CD4-positive, alpha-beta T cell treated with Interleukin-4 for 1 hour (primary cell): ENCODE results near the gene SPINK14.

ENCODE experiments used
- DNase-seq, 2 donors: peaks; one replicate each; pipeline ENCODE4 v3.0.0-alpha.2; 2020 to 2022

Gene SPINK14, protein sequence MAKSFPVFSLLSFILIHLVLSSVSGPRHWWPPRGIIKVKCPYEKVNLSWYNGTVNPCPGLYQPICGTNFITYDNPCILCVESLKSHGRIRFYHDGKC

DNA sequence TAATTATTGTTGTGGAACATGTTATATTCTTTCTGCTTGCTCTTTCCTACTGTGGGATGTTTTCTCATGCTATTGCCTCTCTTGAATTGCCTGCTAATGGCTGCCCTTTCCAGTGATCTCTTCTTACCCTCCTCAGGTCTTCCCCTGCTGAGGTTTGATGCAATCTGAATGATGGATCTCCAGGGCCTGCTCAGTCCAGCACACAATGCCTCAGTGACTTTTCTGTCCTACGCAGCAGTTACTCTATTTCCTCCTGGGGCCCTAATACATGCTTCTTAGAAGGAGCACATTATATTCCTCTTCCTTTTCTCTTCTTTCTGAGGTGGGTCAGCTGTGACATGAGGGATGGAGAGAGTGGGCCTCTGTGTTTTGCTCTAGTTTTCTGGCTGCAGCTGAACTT lies at the start of gene SPINK14:
Gene SPINK14, plus strand, starts transcription at position 301 of the 400 bp plus-strand sequence. CDS start 1,187 bp downstream, outside the sequence.
- no peak for DNase-seq

DNA sequence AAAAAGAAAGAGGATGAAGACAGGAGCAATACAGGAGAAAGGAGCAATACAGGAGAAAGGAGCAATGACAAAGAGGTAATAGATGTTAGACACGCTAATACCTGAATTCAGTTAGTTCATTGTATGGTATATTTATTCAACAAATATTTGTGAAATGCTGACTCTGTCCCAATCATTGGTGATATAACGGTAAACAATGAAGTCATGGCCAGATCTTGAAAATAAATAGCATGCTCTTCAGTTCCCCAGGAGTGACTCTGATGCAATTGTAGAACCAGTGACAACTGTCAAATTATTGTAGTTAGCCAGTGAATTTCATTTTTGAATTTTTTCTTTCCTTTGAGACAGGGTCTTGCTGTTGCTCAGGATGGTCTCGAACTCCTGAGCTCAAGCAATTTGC lies 48.0 kb upstream of the SPINK14 start:
- DNase-seq, result no peak

DNA sequence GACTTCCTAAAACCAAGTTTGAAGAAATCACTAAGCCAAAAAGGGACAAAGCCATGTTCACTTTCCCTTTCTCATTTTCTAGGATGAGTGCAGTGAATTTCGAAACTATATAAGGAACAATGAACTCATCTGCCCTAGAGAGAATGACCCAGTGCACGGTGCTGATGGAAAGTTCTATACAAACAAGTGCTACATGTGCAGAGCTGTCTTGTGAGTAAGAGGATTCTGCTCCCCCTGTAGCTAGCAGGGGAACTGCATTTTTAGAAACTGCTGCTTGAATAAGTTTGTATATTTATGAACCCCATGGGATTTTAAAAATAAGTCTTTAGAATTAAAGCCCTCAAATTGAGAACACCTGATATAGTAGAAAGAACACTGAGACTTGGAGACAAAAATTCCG lies 42.7 kb upstream of the SPINK14 start:
- no peak for DNase-seq

DNA sequence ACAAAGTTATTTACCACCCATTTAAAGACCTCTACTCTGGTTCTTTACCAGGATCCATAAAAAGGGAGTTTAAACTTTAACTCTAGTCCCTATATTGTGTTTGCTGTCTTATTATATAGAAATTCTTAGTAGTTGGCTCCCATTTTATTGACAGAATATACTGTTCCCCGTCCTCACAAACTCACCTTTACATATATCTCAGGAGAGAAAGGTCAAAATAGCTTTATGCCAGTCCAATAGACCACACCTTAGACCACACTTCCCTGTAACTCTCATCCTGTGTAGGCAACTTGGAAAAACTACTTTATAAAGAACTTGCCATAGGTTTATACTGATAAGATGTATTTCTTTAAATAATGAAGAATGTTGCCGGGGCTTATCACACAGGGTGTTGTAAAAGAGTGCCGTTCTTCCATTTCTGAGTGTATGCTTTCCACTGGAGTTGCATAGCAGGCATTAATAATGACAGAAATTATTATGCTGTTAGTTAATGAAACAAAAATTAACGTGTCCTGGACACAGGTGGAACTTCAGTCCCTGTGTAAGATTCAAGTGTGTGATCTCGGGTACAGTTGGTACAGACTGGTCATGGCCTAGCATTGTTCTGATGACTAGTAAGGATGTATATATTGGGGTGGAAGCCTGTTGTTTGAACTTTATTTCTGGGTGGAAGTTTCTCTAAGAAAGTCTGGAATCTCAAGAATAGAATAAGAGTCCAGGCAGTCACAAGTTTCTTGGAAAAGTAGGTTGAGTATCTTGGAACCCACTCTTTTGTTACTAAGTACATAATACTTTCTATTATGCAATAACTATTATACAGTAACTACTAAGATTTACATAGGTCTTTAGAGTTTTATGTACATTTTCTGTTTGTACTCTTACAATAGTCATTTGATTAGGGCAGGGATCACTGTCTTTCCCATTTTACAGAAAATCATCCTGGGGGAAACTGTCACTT lies 33.0 kb upstream of the SPINK14 start:
- no peak for DNase-seq

DNA sequence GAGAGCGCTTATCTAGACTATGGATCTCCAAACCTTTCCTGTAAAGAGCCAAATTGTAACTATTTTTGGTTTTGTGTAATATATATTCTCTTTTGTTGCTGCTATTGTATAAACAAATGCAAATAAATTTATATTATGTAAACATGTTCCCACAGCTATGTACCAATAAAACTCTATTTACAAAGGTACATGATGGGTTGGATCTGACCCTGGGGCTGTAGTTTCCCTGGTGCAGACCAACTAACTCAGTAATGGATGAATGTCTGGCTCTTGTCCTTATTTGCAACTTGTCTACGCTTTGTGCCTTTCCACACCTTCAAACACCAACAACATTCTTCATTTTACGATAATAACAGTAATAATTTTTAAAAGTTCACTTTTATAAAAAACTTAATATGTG lies 27.5 kb upstream of the SPINK14 start:
- no peak for DNase-seq

DNA sequence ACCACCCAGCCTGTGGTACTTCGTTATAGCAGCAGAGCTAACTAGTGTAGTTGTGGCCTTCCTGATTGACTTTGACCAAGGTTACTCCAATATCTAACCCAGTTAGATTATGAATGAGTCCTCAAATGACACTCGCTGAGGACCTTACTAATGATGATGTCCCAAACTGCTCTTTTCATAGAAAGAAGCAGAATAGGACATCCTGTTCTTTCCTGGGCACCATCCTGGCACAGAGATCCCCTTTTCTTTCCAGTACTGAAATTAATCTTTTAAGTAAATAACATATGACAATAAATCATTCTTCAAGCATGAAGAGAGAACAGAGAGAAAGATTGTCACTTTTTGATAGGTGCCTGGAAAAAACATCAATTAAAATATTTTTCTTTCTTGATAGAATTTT lies 26.7 kb upstream of the SPINK14 start:
- DNase-seq, result no peak

DNA sequence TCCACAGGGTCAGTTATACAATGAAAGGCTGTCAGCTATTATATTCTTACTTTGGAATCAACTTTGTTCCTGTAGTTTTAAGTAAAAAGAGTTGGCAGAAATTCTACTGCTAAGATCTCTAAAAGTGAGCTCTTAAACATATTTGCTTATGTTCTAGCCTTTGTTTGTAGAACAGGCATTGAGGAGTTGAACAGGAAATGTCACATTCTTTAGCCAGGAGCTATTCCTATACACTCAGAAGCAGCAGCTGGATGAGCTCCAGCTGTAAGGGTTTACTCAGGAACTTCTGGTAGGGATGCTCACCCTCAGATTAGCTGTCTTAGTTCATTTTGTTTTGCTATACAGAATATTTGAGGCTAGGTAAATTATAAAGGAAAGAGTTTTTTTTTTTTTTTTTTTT lies 22.4 kb upstream of the SPINK14 start:
- no peak for DNase-seq

DNA sequence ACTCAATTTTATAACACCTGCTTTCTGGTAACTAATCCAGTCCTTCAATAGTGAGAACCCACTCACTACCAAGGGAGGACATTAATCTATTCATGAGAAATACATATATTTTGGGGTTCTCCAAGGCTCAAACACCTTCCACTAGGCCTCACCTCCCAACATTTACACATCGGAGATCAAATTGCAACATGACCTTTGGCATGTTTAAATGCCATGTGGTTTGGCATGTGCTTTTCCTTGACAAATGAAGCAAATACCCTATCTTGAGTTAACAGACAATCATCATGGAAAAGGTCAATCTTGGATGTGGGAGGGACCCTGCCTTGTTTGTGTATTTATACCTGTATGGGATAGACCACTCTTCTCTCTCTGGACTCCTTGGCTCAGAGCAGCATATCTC lies 21.9 kb upstream of the SPINK14 start:
- DNase-seq, result no peak

DNA sequence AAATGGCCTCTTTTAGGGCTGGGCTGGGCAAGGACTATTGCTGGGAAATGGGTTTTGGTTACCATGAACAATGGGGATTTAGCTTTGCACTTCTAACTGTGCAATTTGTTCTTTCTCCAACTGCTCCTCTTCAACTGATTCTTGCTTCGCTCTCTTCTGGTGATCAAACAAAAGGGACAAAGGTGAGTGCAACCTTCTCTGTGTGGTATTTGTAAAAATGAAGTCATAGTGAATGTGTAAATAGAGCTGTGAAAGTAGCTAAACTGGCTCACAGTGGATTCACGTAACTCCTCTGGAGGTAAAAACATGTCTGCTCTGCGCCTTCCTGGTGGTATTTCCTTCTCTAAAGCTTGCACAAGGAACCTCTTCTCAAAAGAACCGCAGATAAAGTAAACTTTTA lies 20.9 kb upstream of the SPINK14 start:
- DNase-seq, result no peak

DNA sequence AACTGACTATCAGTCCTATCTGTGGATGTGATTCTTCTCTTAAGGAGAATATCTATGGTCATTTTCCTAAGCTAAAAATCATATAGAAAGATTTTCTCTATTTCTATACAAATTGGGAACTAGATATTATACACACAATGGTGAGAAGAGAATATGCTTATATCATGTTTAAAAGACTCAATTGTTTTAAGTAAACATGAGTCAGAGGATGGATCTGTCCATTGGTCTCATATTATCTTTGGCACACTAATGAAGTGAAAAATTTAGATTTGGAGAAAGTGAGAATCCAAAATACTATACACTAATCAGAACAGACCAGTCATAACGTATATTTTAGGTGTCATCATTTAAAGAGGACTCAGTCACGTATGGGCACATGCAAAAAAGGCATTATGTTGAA lies 16.5 kb upstream of the SPINK14 start:
- DNase-seq, result no peak

DNA sequence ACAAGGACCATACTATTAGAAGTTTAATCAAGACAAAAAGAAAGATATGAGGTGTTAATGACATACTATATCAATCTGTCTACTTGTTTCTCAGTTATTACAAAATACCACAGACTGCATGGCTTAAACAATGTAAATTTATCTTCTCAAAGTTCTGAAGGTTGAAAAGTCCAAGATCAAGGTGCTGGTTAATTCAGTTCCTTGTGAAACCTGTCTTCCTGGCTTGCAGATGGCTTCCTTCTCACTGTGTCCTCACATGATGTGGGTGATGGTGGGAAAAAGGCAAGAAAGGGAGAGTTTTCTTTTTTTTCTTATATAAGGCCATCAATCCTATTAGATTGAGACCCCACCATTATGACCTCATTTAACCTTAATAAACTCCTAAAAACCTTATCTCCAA lies 15.6 kb upstream of the SPINK14 start:
- no peak for DNase-seq

DNA sequence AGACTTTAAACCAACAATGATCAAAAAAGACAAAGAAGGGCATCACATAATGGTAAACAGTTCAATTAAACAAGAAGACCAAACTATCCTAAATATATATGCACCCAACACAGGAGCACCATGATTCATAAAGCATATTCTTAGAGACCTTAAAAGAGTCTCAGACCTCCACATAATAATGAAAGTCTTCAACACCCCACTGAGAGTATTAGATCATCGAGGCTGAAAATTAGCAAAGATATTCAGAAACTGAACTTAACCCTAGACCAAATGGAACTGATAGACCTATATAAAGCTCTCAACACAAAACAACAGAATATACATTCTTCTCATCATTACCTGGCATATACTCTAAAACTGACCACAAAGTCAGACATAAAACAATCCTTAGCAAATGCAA lies 11.7 kb upstream of the SPINK14 start:
- no peak for DNase-seq

DNA sequence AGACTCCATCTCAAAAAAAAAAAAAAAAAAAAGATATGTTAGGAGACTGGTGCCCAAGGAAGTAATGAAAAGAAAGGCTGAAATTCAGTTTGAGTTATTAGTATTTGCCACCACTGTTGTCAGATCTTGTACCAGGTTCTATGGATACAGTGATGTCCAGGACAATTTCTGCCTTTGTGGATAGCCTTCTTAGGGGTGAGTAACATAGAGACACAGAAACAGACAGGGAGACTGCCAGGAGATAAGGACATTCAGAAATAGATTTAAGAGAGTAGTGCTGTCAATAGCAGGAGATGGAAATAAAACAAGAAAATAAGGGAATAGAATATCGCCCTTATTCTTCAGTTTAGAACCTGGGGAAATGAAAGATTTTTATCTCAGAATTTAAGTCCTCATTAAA lies 6.3 kb upstream of the SPINK14 start:
- DNase-seq, result no peak

DNA sequence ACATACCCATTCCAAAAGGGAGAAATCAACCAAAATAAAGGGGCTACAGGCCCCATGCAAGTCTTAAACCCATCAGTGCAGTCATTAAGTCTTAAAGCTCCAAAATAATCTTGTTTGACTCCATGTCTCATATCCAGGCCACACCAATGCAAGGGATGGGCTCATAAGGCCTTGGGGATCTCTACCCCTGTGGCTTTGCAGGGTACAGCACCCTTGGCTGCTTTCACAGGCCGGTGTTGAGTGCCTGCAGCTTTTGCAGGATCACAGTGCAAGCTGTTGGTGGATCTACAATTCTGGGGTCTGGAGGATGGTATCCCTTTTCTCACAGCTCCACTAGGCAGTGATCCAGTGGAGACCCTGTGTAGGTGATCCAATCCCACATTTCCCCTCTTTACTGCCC lies 5.0 kb upstream of the SPINK14 start:
- no peak for DNase-seq

DNA sequence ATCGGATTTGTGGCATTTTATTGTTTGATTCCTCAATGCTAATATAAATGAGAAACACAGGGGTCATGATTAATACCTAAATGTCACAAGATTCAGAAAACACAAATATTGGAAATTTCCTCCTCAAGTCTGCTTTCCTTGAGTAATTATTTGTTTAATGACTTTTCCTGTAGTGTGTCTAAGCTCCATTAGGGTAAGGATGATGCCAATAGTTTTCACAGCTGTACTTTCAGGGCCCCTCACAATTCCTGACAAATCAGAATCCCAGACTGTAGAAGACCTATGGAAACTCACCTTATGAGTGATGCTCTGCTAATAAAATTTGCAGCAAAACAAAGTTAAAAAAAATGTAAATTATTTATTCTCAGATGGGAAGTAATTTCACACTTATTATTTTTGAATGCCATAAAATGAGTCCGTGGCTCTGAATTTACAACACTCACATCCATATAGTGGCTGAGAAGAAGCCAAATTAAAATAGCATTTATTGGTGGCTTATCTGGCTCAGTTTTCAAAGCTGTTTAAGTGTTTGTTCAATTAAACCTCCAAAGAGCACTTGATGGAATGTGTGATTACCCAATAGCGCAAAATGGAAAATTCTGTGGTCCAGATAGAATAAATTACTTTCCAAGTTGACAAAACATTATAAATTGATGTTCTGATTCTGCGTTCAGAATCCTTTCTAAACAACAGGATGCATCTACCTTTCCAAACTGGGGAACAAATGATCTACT lies 1.6 kb upstream of the SPINK14 start:
- DNase-seq, result no peak

DNA sequence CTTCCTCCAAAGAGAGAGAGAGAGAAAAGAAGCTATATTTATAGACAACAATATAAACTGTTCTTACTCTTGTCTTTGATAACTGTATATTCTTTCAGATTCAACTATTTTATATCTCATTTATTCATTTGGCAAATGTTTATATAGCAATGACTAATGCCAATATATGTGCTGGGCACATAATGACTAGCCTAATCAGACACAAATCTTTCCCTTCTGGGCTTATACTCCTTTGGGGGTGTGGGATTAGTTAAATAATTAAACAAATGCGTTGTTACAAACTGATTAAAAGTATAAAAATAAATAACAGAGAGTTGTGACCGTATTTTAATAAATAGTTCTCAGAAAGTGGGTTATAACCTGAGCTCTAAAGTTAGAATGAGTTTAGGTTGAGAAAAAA lies 4.0 kb downstream of the SPINK14 start:
- DNase-seq, result no peak

DNA sequence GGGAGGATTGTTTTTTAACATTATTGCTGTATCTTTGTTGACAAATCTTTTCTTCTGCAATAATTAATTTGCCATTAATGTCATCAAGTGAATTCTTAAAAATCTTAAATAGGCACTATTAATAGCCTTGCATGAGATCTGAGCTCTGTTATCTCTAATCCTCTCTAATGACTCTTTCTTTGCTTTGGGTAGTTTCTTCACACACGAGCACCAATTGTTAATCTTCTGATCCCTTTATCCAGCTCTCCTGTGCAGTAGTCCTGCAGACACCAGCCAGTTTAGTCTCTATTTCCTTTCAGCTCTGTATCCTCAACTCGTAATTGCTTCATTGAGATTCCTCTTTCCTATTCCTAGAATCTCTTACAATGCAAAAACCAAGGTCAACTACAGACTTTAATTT lies 8.1 kb downstream of the SPINK14 start:
- DNase-seq, result no peak

DNA sequence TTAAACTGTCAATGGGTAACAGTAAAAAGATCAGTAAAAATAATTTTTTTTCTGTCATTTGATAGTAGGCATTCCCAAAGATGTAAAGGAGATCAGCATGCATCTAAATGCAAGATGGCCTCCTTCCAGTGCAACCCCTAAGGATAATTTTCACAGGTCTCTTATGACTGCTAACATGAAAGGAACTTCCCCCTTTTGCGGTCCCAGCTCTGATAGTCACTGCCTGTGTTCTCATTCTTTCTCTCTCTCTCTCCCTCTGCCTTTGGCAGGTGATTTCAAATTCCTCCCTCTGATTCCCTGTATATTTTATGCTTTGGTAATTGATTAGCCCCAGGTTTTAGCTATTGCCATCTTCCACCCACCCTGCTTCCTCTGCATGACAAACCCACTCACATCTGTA lies 8.9 kb downstream of the SPINK14 start:
- no peak for DNase-seq

DNA sequence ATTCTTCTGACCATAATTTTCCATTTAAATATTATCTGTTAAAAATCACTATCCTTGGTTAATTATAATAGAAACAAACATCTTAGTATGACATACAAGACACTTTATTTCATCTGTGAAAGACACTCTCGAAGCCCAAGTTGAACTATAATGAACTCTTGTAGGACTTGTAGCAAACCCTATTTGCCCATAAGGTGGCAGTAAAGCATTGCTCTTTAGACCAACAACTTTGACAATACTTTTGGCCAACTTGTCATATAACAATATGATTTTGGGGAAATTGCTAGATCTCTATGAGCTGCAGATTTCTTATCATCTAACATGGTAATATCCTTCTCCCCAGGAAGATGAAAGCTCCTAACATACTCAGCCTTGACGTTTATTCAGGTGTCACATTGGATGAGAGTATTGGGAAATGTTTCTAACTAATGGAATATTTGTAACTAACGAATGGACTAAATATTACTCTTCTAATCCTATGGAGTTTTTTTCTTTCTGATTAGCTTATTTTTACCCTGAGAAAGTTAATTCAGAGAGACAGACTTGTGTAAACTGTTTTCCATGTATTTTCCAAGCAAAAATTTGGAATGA lies 11.0 kb downstream of the SPINK14 start:
- peak in 1 of 2 donors; percentile 52 for DNase-seq

DNA sequence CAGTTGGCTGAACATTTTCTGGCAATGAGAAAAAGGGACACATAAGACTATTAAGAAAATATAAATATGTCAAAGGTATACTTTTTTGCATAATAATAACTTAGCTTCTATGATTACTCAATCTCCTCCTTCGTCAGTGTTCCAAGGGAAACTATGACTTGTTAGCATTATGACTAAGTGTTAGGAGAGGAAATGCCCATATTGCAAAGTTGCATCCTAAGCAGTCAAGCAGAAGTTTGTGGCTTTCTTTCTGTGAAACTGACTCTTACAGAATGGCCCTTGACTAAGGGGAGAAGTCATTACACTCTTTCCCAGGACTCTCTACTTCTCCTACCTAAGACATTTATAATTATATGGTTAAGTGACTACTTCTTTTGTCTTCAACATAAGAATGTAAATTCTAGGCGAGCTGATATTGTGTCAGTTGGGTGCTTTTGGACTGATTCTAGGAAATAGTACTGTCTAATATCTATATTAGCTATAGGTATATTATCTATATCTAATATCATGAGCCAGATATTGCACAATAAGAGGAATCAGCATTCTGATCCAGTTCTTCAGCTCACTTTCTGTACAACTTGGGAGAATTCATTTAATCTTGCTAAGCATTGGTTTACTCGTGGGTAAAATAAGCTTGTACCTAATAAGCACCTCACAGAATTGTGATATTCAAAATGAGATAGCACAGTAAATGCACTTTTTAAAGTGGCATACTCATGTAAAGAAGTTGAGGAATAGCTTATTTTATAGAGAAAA lies 18.1 kb downstream of the SPINK14 start:
- peak; percentile 17 to 28 for DNase-seq

DNA sequence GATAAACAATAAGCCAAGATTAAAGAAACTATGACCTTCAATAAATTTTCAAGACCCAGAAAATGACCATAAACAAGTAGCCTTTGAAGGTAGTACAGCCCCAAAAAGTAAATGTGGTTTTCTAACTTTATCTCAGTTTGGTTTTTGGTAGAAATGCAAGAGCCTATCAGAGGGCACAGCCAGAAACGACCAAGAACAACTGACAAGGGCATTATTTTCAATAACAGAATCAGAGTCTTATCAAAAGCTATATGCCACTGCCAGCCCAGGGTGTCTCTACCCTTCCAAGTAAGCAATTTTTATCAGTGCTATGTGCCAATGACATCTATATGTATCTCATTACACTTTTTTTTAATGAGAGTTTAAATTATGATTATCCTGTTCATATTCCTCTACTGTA lies 22.7 kb downstream of the SPINK14 start:
- no peak for DNase-seq

DNA sequence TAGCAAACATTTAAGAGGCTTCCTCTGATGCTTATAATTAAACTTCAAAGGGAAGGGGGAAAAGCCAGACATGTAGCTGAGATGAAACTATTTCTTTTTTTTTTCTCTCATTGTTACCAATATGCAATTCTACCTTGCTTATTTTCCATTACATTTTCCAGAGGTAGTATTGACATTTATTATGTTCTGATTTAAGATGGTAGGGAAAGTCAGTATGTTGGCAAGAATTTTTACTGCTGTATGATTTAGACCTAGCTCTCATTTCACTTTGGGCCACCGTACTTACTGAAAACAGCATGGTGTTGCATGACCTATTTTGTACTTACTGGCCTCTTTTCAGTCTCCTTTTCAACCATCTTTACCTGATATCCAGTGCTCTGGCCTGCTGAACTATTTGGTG lies 24.9 kb downstream of the SPINK14 start:
- no peak for DNase-seq

DNA sequence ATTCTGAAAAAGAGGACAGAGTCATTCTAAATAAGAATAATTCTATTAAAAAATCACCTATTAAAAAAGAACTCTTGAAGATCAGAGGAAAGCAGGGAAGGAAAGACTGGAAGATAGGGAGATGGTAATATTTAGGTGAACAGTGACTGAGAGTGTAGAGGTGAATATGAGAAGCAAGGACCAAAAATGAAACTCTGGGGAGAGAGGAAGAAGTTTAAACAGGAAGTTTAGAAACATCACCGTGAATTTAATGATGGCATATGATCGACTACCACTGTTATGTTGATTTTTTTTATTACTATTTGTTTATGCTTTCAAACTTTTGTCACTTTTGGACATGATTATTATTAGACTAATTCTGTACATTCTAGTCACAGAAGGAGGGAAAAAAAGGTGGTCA lies 32.8 kb downstream of the SPINK14 start:
- no peak for DNase-seq
